WTC11 (cell line): Measurements from ENCODE around the gene NRG2.

Experiments
- CREB1 ChIP-seq: sonication (generic); formaldehyde crosslinking; IDR thresholded peaks from 2 replicates; pipeline ENCODE4 v1.8.0; 2023; ENCODE audit warnings: mild to moderate bottlenecking, missing genetic modification reagents
- ETV6 ChIP-seq: sonication (generic); formaldehyde crosslinking; IDR thresholded peaks from 2 replicates; pipeline ENCODE4 v1.8.1; 2022; ENCODE audit warnings: mild to moderate bottlenecking, missing genetic modification reagents
- JUN ChIP-seq: sonication (generic); formaldehyde crosslinking; IDR thresholded peaks from 2 replicates; pipeline ENCODE4 v1.8.0; 2023; ENCODE audit warnings: mild to moderate bottlenecking, missing genetic modification reagents
- ZNF317 ChIP-seq: sonication (generic); formaldehyde crosslinking; IDR thresholded peaks from 2 replicates; pipeline ENCODE4 v1.8.1; 2023; ENCODE audit warnings: low read depth, mild to moderate bottlenecking, moderate library complexity, missing genetic modification reagents, borderline replicate concordance
- ZNF423 ChIP-seq: fragments of 250-450 bp; sonication (Bioruptor Pico); IDR thresholded peaks from 2 replicates; pipeline ENCODE4 v2.1.2; 2022; ENCODE audit warnings: mild to moderate bottlenecking, moderate library complexity
- TF ChIP-seq, protein P1 (sequence below): fragments of 200-600 bp; IDR thresholded peaks from 2 replicates; pipeline ENCODE4 v1.8.0; 2022; ENCODE audit warnings: antibody characterized with exemption
- TF ChIP-seq, protein P2 (sequence below): sonication (generic); formaldehyde crosslinking; IDR thresholded peaks from 2 replicates; pipeline ENCODE4 v1.8.0; 2022; ENCODE audit warnings: mild to moderate bottlenecking, missing genetic modification reagents

DNA sequence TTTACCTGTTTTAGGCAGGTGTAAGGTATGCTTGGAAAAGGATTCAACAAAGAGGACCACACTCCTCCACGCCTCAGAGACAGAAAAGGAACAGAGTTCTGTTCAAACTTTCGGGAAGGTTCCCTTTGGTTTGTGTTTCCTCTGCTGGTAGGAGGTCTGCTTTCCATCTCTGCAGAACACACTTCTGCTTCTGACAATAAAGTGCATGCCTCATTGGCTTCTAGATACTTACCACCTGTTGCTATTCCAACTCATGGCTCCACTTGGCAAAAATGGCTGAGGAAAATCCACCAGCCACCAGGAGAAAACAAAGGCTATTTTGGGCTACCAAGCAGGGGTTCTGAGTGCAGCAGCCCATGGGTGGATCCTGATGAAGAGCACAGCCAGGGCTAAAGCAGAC is 112.7 kb downstream of the NRG2 start:
- TF ChIP-seq, protein P1, sequence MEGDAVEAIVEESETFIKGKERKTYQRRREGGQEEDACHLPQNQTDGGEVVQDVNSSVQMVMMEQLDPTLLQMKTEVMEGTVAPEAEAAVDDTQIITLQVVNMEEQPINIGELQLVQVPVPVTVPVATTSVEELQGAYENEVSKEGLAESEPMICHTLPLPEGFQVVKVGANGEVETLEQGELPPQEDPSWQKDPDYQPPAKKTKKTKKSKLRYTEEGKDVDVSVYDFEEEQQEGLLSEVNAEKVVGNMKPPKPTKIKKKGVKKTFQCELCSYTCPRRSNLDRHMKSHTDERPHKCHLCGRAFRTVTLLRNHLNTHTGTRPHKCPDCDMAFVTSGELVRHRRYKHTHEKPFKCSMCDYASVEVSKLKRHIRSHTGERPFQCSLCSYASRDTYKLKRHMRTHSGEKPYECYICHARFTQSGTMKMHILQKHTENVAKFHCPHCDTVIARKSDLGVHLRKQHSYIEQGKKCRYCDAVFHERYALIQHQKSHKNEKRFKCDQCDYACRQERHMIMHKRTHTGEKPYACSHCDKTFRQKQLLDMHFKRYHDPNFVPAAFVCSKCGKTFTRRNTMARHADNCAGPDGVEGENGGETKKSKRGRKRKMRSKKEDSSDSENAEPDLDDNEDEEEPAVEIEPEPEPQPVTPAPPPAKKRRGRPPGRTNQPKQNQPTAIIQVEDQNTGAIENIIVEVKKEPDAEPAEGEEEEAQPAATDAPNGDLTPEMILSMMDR, result no peak
- TF ChIP-seq, protein P2, sequence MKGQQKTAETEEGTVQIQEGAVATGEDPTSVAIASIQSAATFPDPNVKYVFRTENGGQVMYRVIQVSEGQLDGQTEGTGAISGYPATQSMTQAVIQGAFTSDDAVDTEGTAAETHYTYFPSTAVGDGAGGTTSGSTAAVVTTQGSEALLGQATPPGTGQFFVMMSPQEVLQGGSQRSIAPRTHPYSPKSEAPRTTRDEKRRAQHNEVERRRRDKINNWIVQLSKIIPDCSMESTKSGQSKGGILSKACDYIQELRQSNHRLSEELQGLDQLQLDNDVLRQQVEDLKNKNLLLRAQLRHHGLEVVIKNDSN (CRISPR knock-in tag), result no peak
- no peak for TF ChIP-seq ZNF423 (CRISPR knock-in tag)
- no peak for TF ChIP-seq JUN (CRISPR knock-in tag)
- no peak for TF ChIP-seq ZNF317
- no peak for TF ChIP-seq CREB1
- no peak for TF ChIP-seq ETV6
